A549 (cell line): ENCODE data around the gene SEMA7A. TPM values are rescaled to one million over a fixed set of nuclear protein-coding genes. Genes with fewer than 3 reads are reported as not detected.

Experiments
- ATAC-seq, 2 experiments: fragments of 200-7000 bp in 1 of 2; fragments of >200 bp in 1 of 2; cut with Nextera tagmentation in 1 of 2; cut with Tn5 transposase in 1 of 2; 3 replicates each; pipeline versions ENCODE4 v1.8.0 to v1.9.1; 2018 to 2020; ENCODE audit warnings: mild to moderate bottlenecking in 1 of 2, moderate library complexity in 1 of 2
- CTCF ChIA-PET: fragments of 300-600 bp; sonication (Branson Sonifier 250); formaldehyde crosslinking; extraction: SDS; loops from one replicate; lab custom pipeline; 2021; ENCODE audit warnings: antibody characterized with exemption, inconsistent platforms; lab: Yijun Ruan, JAX
- POLR2A ChIA-PET: fragments of 350-600 bp; formaldehyde crosslinking; extraction: SDS; loops from one replicate; lab custom pipeline; 2021; ENCODE audit warnings: antibody characterized with exemption, inconsistent platforms; lab: Yijun Ruan, JAX
- DNase-seq, 2 experiments: peaks; one replicate each; pipeline versions ENCODE4 v3.0.0 to v3.0.0-alpha.2; 2011 to 2016; ENCODE audit warnings: low read depth in 1 of 2, low spot score in 1 of 2
- FAIRE-seq: peaks from 2 replicates; lab custom pipeline; 2011; peaks lifted over from hg19 to GRCh38; lab: Jason Lieb, UNC
- H3K27ac ChIP-seq, 2 experiments: fragments of >200 bp; sonication (Bioruptor Twin); formaldehyde crosslinking; 3 replicates each; pipeline ENCODE4 v1.5.1; 2016 to 2017
- H3K4me1 ChIP-seq: fragments of >200 bp; sonication (Bioruptor Twin); formaldehyde crosslinking; 3 replicates; pipeline ENCODE4 v1.6.1; 2016
- H3K4me2 ChIP-seq: fragments of >200 bp; sonication (Bioruptor Twin); formaldehyde crosslinking; 3 replicates; pipeline ENCODE4 v1.6.1; 2016
- H3K4me3 ChIP-seq: fragments of >200 bp; sonication (Bioruptor Twin); formaldehyde crosslinking; 3 replicates; pipeline ENCODE4 v1.5.1; 2016
- H3K9me3 ChIP-seq: fragments of >200 bp; sonication (Bioruptor Twin); formaldehyde crosslinking; 3 replicates; pipeline ENCODE4 v1.6.1; 2016
- BHLHE40 ChIP-seq: IDR thresholded peaks from 2 replicates; pipeline ENCODE4 v1.6.1; 2012; ENCODE audit warnings: low read depth, low read length, inconsistent platforms
- CHD4 ChIP-seq: fragments of 200-600 bp; sonication (generic); IDR thresholded peaks from 2 replicates; pipeline ENCODE4 v1.6.1; 2016; ENCODE audit warnings: antibody characterized with exemption, mild to moderate bottlenecking, borderline replicate concordance
- CTCF ChIP-seq: fragments of >200 bp; sonication (Bioruptor Twin); formaldehyde crosslinking; IDR thresholded peaks from 3 replicates; pipeline ENCODE4 v1.5.1; 2016
- ELK1 ChIP-seq: fragments of 150-350 bp; IDR thresholded peaks from 2 replicates; pipeline ENCODE4 v1.6.1; 2014; ENCODE audit warnings: low read depth, mild to moderate bottlenecking, low read length
- EP300 ChIP-seq, 2 experiments: fragments of >200 bp; sonication (Bioruptor Twin); formaldehyde crosslinking; IDR thresholded peaks; 2 replicates in 1 of 2; 3 replicates in 1 of 2; pipeline ENCODE4 v1.6.1; 2016 to 2017
- FOSB ChIP-seq: fragments of 250-450 bp; sonication (Bioruptor Pico); IDR thresholded peaks from 2 replicates; pipeline ENCODE4 v1.5.0; 2020; ENCODE audit warnings: mild to moderate bottlenecking, moderate library complexity
- GATA3 ChIP-seq: IDR thresholded peaks from 2 replicates; pipeline ENCODE4 v1.6.1; 2012; ENCODE audit warnings: borderline replicate concordance
- HMGXB4 ChIP-seq: fragments of 250-450 bp; sonication (Bioruptor Pico); IDR thresholded peaks from 2 replicates; pipeline ENCODE4 v1.5.0; 2021; ENCODE audit warnings: mild to moderate bottlenecking, moderate library complexity, borderline replicate concordance
- HOXA7 ChIP-seq: fragments of 250-450 bp; sonication (Bioruptor Pico); IDR thresholded peaks from 2 replicates; pipeline ENCODE4 v1.5.0; 2020; ENCODE audit warnings: mild to moderate bottlenecking, moderate library complexity
- HOXB13 ChIP-seq: fragments of 250-450 bp; sonication (Bioruptor Pico); IDR thresholded peaks from 2 replicates; pipeline ENCODE4 v1.5.0; 2020; ENCODE audit warnings: low read depth, mild to moderate bottlenecking, moderate library complexity
- JUN ChIP-seq, 2 experiments: fragments of >200 bp; sonication (Bioruptor Twin); formaldehyde crosslinking; IDR thresholded peaks; 2 replicates in 1 of 2; 3 replicates in 1 of 2; pipeline ENCODE4 v1.6.1; 2016 to 2017
- JUNB ChIP-seq: fragments of >200 bp; sonication (Bioruptor Twin); formaldehyde crosslinking; IDR thresholded peaks from 2 replicates; pipeline ENCODE4 v1.6.1; 2016
- KDM1A ChIP-seq: fragments of 200-600 bp; sonication (generic); IDR thresholded peaks from 2 replicates; pipeline ENCODE4 v1.6.1; 2016; ENCODE audit warnings: low read depth, mild to moderate bottlenecking
- KDM5A ChIP-seq: fragments of 200-600 bp; sonication (generic); IDR thresholded peaks from 2 replicates; pipeline ENCODE4 v1.6.1; 2016; ENCODE audit warnings: antibody characterized with exemption, mild to moderate bottlenecking
- MAFK ChIP-seq: fragments of 450-650 bp; IDR thresholded peaks from 2 replicates; pipeline ENCODE4 v1.6.1; 2014; ENCODE audit not compliant: partially characterized antibody
- NPAS2 ChIP-seq: fragments of 250-450 bp; sonication (Bioruptor Pico); IDR thresholded peaks from 2 replicates; pipeline ENCODE4 v1.8.0; 2022; ENCODE audit warnings: mild to moderate bottlenecking, moderate library complexity, borderline replicate concordance
- NR3C1 ChIP-seq: fragments of >200 bp; sonication (Bioruptor Twin); formaldehyde crosslinking; IDR thresholded peaks from 3 replicates; pipeline ENCODE4 v1.6.1; 2017
- PBX3 ChIP-seq: IDR thresholded peaks from 2 replicates; pipeline ENCODE4 v1.6.1; 2012
- PHF8 ChIP-seq: fragments of 200-600 bp; sonication (generic); IDR thresholded peaks from 2 replicates; pipeline ENCODE4 v1.6.1; 2016; ENCODE audit warnings: low read depth, mild to moderate bottlenecking, antibody characterized with exemption, moderate library complexity, borderline replicate concordance
- POLR2AphosphoS2 ChIP-seq: conservative IDR thresholded peaks from 2 replicates; pipeline ENCODE4 v1.6.1; 2012; ENCODE audit warnings: low read length, improper control_type of control experiment, inconsistent platforms
- RARB ChIP-seq: fragments of 250-450 bp; sonication (Bioruptor Pico); IDR thresholded peaks from 2 replicates; pipeline ENCODE4 v1.8.0; 2021; ENCODE audit warnings: mild to moderate bottlenecking, moderate library complexity
- RFX5 ChIP-seq: fragments of 450-650 bp; IDR thresholded peaks from 2 replicates; pipeline ENCODE4 v1.7.1; 2014; ENCODE audit warnings: antibody characterized with exemption, mild to moderate bottlenecking, moderate library complexity
- RNF2 ChIP-seq: fragments of 200-600 bp; sonication (generic); IDR thresholded peaks from 2 replicates; pipeline ENCODE4 v1.6.1; 2016; ENCODE audit warnings: low read depth, mild to moderate bottlenecking, antibody characterized with exemption, moderate library complexity, borderline replicate concordance
- SMC3 ChIP-seq: fragments of >200 bp; sonication (Bioruptor Twin); formaldehyde crosslinking; IDR thresholded peaks from 3 replicates; pipeline ENCODE4 v1.6.1; 2018; ENCODE audit warnings: inconsistent platforms
- ZC3H11A ChIP-seq: fragments of 450-650 bp; IDR thresholded peaks from 2 replicates; pipeline ENCODE4 v1.6.1; 2014; ENCODE audit warnings: antibody characterized with exemption, mild to moderate bottlenecking
- ZNF302 ChIP-seq: fragments of 250-450 bp; sonication (Bioruptor Pico); IDR thresholded peaks from 2 replicates; pipeline ENCODE4 v1.9.0; 2021; ENCODE audit warnings: inconsistent platforms, mild to moderate bottlenecking, moderate library complexity
- ZSCAN20 ChIP-seq: fragments of 250-450 bp; sonication (Bioruptor Pico); IDR thresholded peaks from 2 replicates; pipeline ENCODE4 v1.8.0; 2022; ENCODE audit warnings: mild to moderate bottlenecking, moderate library complexity
- WGBS: methylation state at CpG from one replicate; pipeline ENCODE4 v1.1.6; 2017; ENCODE audit errors: missing lambda C conversion rate; 5-methylcytosine and 5-hydroxymethylcytosine counted together
- polyA plus RNA-seq, 4 experiments: library from polyadenylated mRNA; depleted of rRNA in 3 of 4; stranded (reverse); fragments of >200 nt; fragmentation: RNase III in 1 of 4; extraction: RNeasy Plus Mini Kit Qiagen cat#74134 plus additional on column Dnase treatment in 1 of 4; gene quantifications; 2 replicates in 3 of 4; 3 replicates in 1 of 4; pipeline ENCODE4 v1.2.3, GENCODE V29; 2011 to 2017
- TF ChIP-seq, protein P1 (sequence below): IDR thresholded peaks from 2 replicates; pipeline ENCODE4 v1.6.1; 2012; ENCODE audit warnings: low read depth, borderline replicate concordance
- TF ChIP-seq, protein P2 (sequence below): fragments of 450-650 bp; IDR thresholded peaks from 2 replicates; pipeline ENCODE4 v1.6.1; 2014; ENCODE audit warnings: antibody characterized with exemption

The SEMA7A gene
- polyA plus RNA-seq, 2 of the 4 experiments (the other 2 are of a cell fraction), result 0.44 to 1.2 TPM

DNA sequence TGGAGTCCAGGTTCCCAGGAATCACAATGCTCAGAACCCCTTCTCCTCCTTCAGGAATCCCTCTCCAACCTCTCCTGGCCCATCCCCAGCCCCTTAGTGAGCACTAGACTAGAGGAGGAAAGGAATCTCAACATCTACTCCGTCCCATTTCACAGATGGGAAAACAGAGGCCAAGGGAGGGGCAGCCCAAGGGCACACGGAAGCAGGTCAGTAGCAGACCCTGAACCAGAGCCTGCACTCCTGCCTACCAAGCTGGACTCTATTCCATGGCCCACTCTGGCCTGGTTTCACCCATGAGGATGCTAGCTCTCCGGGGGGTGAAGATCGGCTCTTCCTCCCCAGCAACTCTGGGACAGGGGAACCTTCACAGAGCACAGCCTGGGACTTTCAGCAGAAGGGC, 14.3 kb downstream of the SEMA7A start:
- no peak overlapping the region for H3K4me3 ChIP-seq
- TF ChIP-seq HMGXB4 (CRISPR knock-in tag), result no peak
- no peak for TF ChIP-seq GATA3
- no peak for TF ChIP-seq KDM5A
- TF ChIP-seq NR3C1, result no peak
- no peak for TF ChIP-seq KDM1A
- no peak for TF ChIP-seq MAFK
- no peak for TF ChIP-seq ZNF302
- TF ChIP-seq JUNB, result no peak
- TF ChIP-seq HOXB13 (CRISPR knock-in tag), result no peak
- no peak for TF ChIP-seq ELK1
- no peak for TF ChIP-seq RFX5
- TF ChIP-seq FOSB (CRISPR knock-in tag), result no peak
- TF ChIP-seq, protein P1, sequence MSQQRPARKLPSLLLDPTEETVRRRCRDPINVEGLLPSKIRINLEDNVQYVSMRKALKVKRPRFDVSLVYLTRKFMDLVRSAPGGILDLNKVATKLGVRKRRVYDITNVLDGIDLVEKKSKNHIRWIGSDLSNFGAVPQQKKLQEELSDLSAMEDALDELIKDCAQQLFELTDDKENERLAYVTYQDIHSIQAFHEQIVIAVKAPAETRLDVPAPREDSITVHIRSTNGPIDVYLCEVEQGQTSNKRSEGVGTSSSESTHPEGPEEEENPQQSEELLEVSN, result no peak
- no peak for TF ChIP-seq RARB (CRISPR knock-in tag)
- TF ChIP-seq POLR2AphosphoS2, result no peak
- TF ChIP-seq PBX3, result no peak
- no peak for TF ChIP-seq SMC3
- no peak for TF ChIP-seq JUN (IDR thresholded peaks at IDR 0.05)
- TF ChIP-seq EP300 (IDR thresholded peaks at IDR 0.05), result no peak
- TF ChIP-seq HOXA7 (CRISPR knock-in tag), result no peak
- ChIA-PET POLR2A (no interaction called here), CTCF (interaction anchor here (1.3 to 36.0 kb wide), 3 partner anchors 12 to 41 kb away, joined by 3 to 681 read pairs (median 14); partner anchors contain the start of gene CYP11A1)
- H3K4me1 ChIP-seq, result peaks cover 25% of the 10 kb centered on the region
- FAIRE-seq (no peak), ATAC-seq (no peak), DNase-seq (no peak)
- H3K4me2 ChIP-seq, result no peak overlapping the region
- WGBS, result 100% methylated on average over 1 of the region's 4 CpGs
- H3K27ac ChIP-seq, result no peak overlapping the region
- H3K9me3 ChIP-seq, result no peaks in the 10 kb centered on the region

GRCh38 chr15:74418575-74419338, 15.0 kb downstream of the SEMA7A start:
- FAIRE-seq, result no peak
- TF ChIP-seq ZSCAN20 (CRISPR knock-in tag) (no peak), SMC3 (no peak), CHD4 (no peak), ELK1 (no peak), PHF8 (no peak), ZC3H11A (no peak), NPAS2 (no peak), BHLHE40 (no peak), CTCF (no peak), RNF2 (no peak)
- TF ChIP-seq, protein P2, sequence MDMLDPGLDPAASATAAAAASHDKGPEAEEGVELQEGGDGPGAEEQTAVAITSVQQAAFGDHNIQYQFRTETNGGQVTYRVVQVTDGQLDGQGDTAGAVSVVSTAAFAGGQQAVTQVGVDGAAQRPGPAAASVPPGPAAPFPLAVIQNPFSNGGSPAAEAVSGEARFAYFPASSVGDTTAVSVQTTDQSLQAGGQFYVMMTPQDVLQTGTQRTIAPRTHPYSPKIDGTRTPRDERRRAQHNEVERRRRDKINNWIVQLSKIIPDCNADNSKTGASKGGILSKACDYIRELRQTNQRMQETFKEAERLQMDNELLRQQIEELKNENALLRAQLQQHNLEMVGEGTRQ, result no peak
- no peak overlapping the region for H3K4me2 ChIP-seq
- ChIA-PET POLR2A (no interaction called here), CTCF (interaction anchor here (2.8 to 36.0 kb wide), 2 partner anchors 20 to 41 kb away, joined by 14 to 681 read pairs; partner anchors contain the start of gene CYP11A1)
- WGBS, result 70% methylated on average over 13 of the region's 16 CpGs
- no peaks in the 10 kb centered on the region for H3K9me3 ChIP-seq
- DNase-seq, result no peak
- no peak overlapping the region for H3K4me3 ChIP-seq
- H3K27ac ChIP-seq, result no peak overlapping the region
- ATAC-seq, result no peak
- H3K4me1 ChIP-seq, result peaks cover 24% of the 10 kb centered on the region
